Stimulated activated CD4-positive, alpha-beta T cell treated with anti-CD3 and anti-CD28 coated beads, TNF-alpha, amount 100 ng/mL, for 48 hours (primary cell): ENCODE measurements around the gene CYYR1.

Experiments used
- DNase-seq, 3 donors: peaks; one replicate each; pipeline ENCODE4 v3.0.0-alpha.2; 2020; ENCODE audit warnings: low read depth in 3 of 3

The CYYR1 gene

GRCh38 chr21:26433386-26433785 is 139.7 kb downstream of the CYYR1 start:
- DNase-seq: no peak

GRCh38 chr21:26432410-26432809 is 140.7 kb downstream of the CYYR1 start:
- no peak for DNase-seq

GRCh38 chr21:26425576-26425975 is 147.5 kb downstream of the CYYR1 start:
- no peak for DNase-seq

- DNase-seq: no peak
These were observed 149.6 kb downstream of the CYYR1 start for GRCh38 chr21:26423511-26423910.

- DNase-seq: no peak
These were observed 150.4 kb downstream of the CYYR1 start for GRCh38 chr21:26422706-26423105.

- no peak for DNase-seq
These were observed 150.9 kb downstream of the CYYR1 start for GRCh38 chr21:26422138-26422537.

- no peak for DNase-seq
These were observed 151.4 kb downstream of the CYYR1 start for GRCh38 chr21:26421724-26422123.
